HFF-Myc (cell line): ENCODE measurements around the gene MALT1.

Experiments
- DNase-seq: peaks from one replicate; pipeline ENCODE4 v3.0.0-alpha.2; 2011; ENCODE audit warnings: low read depth; ENCODE audit errors: extremely low read depth
- H3K4me3 ChIP-seq: replicated peaks from 2 replicates; pipeline ENCODE4 v1.5.1; 2011; ENCODE audit warnings: low read depth, mild to moderate bottlenecking, control low read depth, low read length
- CTCF ChIP-seq: IDR thresholded peaks from 2 replicates; pipeline ENCODE4 v1.5.1; 2012; ENCODE audit warnings: mild to moderate bottlenecking, low read depth, low read length, control low read depth; ENCODE audit errors: missing control alignments

MALT1 gene

DNA sequence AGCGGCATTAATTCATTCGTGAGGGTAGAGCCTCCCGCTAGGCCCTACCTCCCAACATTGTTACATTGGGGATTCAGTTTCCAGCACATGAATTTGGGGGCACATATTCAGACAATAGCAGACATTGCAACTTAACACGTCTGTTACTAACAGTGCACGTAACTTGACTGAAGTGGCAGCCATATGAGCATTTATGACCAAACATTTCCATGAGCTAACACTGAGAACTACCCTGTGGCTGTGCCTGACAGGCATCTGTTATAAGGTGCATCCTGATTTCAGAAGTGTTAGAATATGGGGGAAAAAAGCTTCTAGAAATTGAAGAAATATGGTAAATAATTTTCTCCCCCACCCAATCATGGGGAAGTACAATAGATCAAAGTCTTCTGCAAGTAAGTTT lies 24.5 kb downstream of the MALT1 start:
- TF ChIP-seq CTCF = no peak
- DNase-seq = no peak
- H3K4me3 ChIP-seq = no peak overlapping the region

DNA sequence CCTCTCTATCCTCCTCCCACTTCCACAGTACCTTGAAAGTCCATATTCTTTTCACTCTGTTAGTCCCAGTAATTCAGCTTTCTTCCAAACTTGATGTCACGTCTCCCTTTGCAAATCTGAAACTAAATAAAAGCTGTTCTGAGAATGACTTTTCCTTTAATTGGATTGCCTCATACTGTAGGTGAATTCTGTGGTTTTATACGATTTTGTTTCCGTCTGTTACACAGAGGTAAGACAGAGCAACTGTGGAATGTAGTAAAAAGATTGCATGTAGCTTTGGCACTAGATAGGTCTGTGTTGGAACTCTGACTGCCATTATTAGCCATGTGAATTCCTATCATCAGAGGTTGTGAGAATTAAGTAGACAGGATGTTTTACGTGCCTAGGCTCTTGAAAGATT lies 25.9 kb downstream of the MALT1 start:
- no peak overlapping the region for H3K4me3 ChIP-seq
- no peak for TF ChIP-seq CTCF
- no peak for DNase-seq

GRCh38 chr18:58698701-58699193 lies 27.5 kb downstream of the MALT1 start:
- H3K4me3 ChIP-seq = no peak overlapping the region
- TF ChIP-seq CTCF = no peak
- DNase-seq = no peak

GRCh38 chr18:58699551-58699950 lies 28.3 kb downstream of the MALT1 start:
- TF ChIP-seq CTCF = no peak
- DNase-seq = no peak
- H3K4me3 ChIP-seq = no peak overlapping the region

- no peak for DNase-seq
- no peak for TF ChIP-seq CTCF
- H3K4me3 ChIP-seq = no peak overlapping the region
These were observed 28.9 kb downstream of the MALT1 start for GRCh38 chr18:58700209-58700608.

- DNase-seq = no peak
- no peak for TF ChIP-seq CTCF
- H3K4me3 ChIP-seq = no peak overlapping the region
These were observed 41.7 kb downstream of the MALT1 start for GRCh38 chr18:58712930-58713329.

- no peak overlapping the region for H3K4me3 ChIP-seq
- no peak for DNase-seq
- TF ChIP-seq CTCF = no peak
These were observed 43.0 kb downstream of the MALT1 start for GRCh38 chr18:58714259-58714658.
